NCI-H460 (cell line): ENCODE results near the gene RBM20. TPM values are rescaled to one million over a fixed set of nuclear protein-coding genes. Genes with fewer than 3 reads are reported as not detected.
"Not testable (repeated sequence)": the region's sequence is repeated elsewhere in the genome, so short reads cannot be mapped to it uniquely, and the experiment has no call there.

Experiments used
- DNase-seq: peaks from one replicate; pipeline ENCODE4 v3.0.0-alpha.2; 2016; ENCODE audit warnings: low read depth; ENCODE audit errors: extremely low read depth
- total RNA-seq: library from RNA; depleted of rRNA; stranded (reverse); fragments of >200 nt; shearing (Covaris generic); gene quantifications from 2 replicates; pipeline ENCODE4 v1.2.3, GENCODE V29; 2014

The RBM20 gene
- total RNA-seq, 1 experiment from 2014 or later, result 2.0 TPM

GRCh38 chr10:110646417-110647135, 2.4 kb downstream of the RBM20 start:
- DNase-seq, result no peak

DNA sequence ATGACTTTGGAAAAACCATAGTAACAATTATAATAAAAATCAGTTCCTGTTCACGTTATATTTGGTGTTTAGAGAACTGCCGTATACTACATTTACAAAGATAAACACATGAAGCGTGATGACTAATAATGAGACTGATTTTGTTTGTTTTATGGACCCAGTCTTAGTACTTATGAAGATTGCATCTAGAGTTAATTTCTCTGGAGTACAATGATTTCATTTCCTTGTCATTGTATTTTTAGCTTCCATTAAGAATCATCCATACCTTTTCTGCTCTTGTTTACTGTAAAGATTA, 2.9 kb downstream of the RBM20 start:
- DNase-seq, result no peak

- DNase-seq, result no peak
Observed at GRCh38 chr10:110648692-110649346, 4.7 kb downstream of the RBM20 start.

- DNase-seq, result no peak
Observed at GRCh38 chr10:110649347-110650264, 5.5 kb downstream of the RBM20 start.

DNA sequence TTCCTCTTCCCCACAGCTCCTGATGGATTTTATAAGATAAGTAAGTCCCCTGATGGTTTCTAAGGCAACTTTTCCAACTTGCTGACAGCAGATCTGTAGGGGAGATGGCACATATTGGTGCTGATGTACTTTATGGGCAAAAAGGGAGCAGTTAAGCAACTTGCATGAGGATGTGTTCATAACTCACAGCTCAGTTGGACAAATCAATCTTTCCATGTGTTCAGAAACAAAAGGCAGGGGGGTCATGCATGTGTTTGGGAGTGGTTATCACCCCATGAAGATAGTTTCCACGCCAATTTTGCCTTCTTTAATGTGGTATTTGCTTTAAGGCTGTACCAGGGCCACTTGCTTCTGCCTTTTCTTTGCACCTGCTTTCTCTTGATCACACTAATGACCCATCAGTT, 6.1 kb downstream of the RBM20 start:
- DNase-seq, result no peak

DNA sequence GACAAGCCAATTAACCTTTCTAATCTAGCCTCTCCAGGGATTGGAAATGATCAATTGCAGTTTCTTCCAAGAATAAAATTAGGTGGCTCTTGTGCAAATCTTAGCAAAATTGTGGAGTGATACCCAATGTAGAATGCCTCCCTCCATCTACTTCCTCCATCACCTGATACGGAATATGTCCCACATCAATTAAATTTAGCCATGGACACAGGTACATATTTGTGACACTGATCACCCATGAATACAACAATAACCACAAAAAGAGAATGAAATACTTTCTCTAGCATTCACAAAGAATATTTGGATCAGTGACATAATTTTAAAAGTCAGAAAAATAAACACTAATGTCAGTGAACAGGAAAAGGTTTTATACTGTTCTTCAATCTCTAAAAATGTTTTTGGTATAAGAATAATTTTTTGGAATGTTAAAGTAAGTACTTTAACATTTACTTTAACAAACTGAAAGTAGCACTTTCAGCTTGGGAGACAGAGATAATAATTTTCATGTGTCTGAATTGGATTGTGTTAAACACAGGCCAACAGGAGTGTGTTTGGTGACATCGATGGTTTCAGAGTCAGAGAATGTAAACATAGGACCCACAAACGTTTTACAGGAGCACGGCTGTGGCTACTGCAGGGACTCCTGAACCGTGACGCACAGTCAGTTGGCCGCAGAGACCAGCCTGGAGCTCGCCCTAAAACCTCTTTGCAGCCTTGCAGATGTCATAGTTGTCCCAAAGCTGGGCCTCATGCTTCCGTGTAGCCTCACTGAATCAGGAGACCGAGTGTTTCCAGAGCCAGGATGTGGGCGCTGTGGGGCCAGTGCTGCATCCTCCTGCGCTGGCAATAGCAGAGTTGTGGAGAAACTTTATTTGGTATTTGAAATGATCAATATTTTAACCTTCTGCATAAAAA, 7.2 kb downstream of the RBM20 start:
- no peak for DNase-seq

- DNase-seq, result no peak
Observed at GRCh38 chr10:110652475-110653118, 8.5 kb downstream of the RBM20 start.

DNA sequence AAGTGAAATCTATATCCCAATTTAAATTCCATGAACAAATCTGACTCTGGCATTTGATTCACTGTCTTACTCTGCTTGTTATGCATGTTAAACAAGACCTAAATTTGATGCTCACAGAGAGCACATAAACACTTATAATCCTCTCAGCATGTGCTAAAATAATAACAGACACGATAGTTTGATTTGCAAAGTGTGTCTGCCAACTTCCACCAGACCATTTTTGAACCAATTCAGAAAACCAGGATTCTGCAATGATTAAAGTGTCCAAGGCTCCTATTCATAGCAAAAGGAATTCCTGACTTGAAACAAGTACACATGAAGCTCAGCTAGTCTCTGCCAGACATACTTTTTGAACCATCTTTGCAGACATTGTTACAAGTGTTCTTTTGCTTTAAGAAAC, 11.2 kb downstream of the RBM20 start:
- DNase-seq, result no peak

- DNase-seq, result no peak
Observed at GRCh38 chr10:110656612-110657011, 12.5 kb downstream of the RBM20 start.

- DNase-seq, result no peak
Observed at GRCh38 chr10:110657973-110658691, 14.0 kb downstream of the RBM20 start.

- DNase-seq, result no peak
Observed at GRCh38 chr10:110659558-110659957, 15.4 kb downstream of the RBM20 start.

- not testable (repeated sequence) for DNase-seq
Observed at GRCh38 chr10:110660289-110660688, 16.2 kb downstream of the RBM20 start.

DNA sequence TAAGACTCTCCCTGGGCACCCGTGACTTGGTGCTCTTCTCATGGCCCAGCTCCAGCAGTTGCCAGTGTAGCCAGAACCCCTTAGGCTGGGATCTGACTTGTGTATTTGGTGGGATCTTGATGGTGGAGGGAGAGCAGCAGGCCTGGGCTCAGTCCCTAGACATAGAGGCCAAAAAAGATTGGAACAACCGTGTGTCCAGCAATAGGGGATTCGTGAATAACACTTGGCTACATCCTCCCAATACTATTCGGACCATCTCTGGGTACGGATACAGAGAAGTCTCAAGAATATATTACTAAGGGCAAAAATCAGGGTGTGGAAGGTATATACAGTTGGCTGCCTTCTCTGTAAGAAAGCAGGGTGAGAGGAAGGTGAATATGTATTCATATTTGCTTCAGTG, 17.2 kb downstream of the RBM20 start:
- DNase-seq, result no peak

DNA sequence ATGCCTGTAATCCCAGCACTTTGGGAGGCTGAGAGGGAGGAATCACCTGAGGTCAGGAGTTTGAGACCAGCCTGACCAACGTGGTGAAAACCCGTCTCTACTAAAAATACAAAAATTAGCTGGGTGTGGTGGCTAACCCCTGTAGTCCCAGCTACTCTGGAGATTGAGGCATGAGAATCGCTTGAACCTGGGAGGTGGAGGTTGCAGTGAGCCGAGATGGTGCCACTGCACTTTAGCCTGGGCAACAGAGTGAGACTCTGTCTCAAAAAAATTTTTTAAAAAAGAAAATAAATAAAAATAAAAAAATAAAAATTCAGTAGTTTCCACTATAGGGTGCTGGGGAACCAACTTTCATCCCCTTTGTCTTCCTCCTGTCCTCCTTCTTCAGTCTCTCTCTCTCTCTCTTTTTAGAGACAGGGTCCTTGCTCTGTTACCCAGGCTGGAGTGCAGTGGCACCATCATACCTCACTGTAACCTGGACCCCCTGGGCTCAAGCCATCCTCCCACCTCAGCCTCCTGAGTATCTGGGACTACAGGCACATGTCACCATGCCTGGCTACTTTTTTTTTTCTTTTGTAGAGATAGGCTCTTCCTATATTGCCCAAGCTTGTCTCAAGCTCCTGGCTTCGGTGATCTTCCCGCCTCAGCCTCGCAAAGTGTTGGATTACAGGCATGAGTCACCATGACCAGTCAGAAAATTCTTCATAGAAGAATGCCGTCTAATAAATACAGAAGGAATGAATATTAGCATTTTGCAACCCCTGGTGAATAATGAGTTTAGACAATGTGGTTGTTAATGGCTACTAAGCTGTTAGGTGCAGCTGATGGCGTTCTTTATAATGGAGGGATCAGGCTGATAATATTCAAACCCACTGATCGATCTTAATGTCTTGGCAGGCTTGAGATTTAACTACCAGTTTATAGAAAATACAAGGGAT, 20.6 kb downstream of the RBM20 start:
- peak; percentile 81 for DNase-seq

DNA sequence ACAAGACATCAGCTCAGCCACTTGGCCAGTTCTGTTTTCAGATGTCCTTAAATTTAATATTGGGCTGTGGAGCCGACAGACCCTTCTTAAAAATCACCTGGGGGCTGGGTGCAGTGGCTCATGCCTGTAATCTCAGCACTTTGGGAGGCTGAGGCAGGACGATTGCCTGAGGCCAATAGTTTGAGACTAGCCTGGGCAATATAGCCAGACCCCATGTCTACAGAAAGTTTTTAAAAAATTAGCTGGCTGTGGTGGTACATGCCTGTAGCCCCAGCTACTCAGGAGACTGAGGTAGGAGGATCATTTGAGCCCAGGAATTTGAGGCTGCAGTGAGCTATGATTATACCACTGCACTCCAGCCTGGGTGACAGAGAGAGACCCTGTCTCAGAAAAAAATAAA, 22.1 kb downstream of the RBM20 start:
- not testable (repeated sequence) for DNase-seq

GRCh38 chr10:110666673-110667072, 22.5 kb downstream of the RBM20 start:
- DNase-seq, result no peak

DNA sequence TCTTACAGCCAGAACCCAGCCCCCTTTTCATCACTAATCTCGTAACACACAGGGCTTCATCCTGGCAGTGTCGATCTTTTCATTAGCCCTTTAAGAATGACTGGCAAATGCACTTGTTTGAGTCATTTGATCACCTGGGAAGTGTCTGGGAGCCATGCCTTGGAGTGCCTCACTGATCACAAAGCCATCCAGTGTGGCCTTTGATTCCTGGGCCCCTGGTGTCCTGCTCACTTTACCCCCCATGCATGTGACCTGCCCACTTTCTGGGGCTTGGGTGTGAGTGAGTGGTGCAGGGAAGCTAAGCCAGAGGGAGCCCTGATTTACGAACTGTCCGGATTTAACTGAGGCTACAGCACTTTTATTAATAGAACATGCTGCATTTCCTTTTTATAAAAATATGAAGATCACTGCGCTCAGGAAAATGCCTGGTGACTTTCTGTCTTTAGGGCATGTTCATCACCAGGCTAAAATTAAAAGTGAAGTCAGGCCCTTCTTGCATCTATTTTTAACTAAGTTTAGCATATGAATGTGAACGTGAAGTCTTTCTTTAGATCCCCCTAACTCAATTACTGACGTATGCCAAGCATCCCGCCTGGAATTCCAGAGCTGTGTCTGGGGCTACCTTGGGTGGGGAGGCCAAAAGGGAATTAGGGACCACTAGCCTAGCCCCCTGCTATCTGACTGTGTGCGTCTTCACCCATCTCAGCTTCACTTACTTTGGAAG, 23.6 kb downstream of the RBM20 start:
- DNase-seq, result no peak

DNA sequence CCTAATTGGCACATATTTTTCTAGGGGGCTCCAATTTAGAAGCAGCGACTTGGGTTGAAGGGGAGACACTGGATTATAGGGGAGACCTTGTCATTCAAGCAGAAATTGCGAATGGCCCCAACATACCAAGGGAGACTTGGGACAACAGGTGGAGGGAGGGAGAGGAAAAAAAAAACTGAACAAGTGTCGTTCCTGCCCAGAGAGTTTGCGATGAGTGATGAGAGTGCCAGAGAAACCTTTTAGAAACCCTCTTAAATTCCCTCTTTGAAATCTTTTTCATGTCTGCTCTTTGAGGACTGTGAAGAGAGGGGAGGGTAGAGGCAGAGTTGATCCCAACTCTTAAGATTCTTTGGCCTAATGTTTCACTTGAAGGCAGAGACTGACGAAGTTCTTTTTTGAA, 24.3 kb downstream of the RBM20 start:
- DNase-seq, result no peak
